Memory B cell (primary cell): ENCODE results near the gene ZNF711.
"Not testable (repeated sequence)": the region's sequence is repeated elsewhere in the genome, so short reads cannot be mapped to it uniquely, and the experiment has no call there.

Experiments used
- ATAC-seq: fragments of 150-1000 bp; cut with Tn5 transposase; 2 replicates; pipeline ENCODE4 v1.10.0; 2021; ENCODE audit warnings: low read depth, mild to moderate bottlenecking, moderate library complexity
- DNase-seq, 2 donors: peaks; one replicate each; pipeline ENCODE4 v3.0.0; 2022; ENCODE audit warnings: low spot score in 2 of 2
- H3K27ac Mint-ChIP-seq: one replicate; pipeline ENCODE4 v1.8.0; 2022; ENCODE audit warnings: mild to moderate bottlenecking, moderate library complexity, mixed read lengths
- H3K27me3 Mint-ChIP-seq: one replicate; pipeline ENCODE4 v1.8.0; 2022; ENCODE audit warnings: mixed read lengths
- H3K36me3 Mint-ChIP-seq: one replicate; pipeline ENCODE4 v1.8.0; 2022; ENCODE audit warnings: mild to moderate bottlenecking, mixed read lengths
- H3K4me1 Mint-ChIP-seq: one replicate; pipeline ENCODE4 v1.8.0; 2022; ENCODE audit warnings: mixed read lengths
- H3K4me3 Mint-ChIP-seq: one replicate; pipeline ENCODE4 v1.8.0; 2022; ENCODE audit warnings: mild to moderate bottlenecking, moderate library complexity, mixed read lengths
- H3K9me3 Mint-ChIP-seq: one replicate; pipeline ENCODE4 v1.8.0; 2022; ENCODE audit warnings: mixed read lengths

Gene ZNF711

DNA sequence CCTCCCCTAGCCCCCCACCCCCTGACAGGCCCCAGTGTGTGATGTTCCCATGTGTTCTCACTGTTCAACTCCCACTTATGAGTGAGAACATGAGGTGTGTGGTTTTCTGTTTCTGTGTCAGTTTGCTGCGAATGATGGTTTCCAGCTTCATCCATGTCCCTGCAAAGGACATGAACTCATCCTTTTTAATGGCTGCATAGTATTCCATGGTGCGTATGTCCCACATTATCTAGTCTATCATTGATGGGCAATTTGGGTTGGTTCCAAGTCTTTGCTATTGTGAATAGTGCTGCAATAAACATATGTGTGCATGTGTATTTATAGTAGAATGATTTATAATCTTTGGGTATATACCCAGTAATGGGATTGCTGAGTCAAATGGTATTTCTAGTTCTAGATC, 67.6 kb downstream of the ZNF711 start:
- H3K4me1 Mint-ChIP-seq, H3K4me3 Mint-ChIP-seq, DNase-seq, ATAC-seq, H3K9me3 Mint-ChIP-seq, H3K27ac Mint-ChIP-seq, H3K36me3 Mint-ChIP-seq, H3K27me3 Mint-ChIP-seq: not testable (repeated sequence)
